IMR-90 (cell line): ENCODE results near the gene RAB3IL1. TPM values are rescaled to one million over a fixed set of nuclear protein-coding genes. Genes with fewer than 3 reads are reported as not detected.

Experiments
- ATAC-seq: fragments of 200-7000 bp; cut with Tn5 transposase; 2 replicates; pipeline ENCODE4 v1.9.1; 2020; ENCODE audit warnings: low read depth, mild to moderate bottlenecking, moderate library complexity
- BruUV-seq: library from RNA; stranded (reverse); fragments of 400-500 nt; replicated peaks from 2 replicates; lab custom pipeline; 2021; lab: Mats Ljungman, UMichigan
- CTCF ChIA-PET: fragments of 300-600 bp; formaldehyde crosslinking; extraction: SDS; loops from one replicate; lab custom pipeline; 2021; ENCODE audit warnings: antibody characterized with exemption; lab: Yijun Ruan, JAX
- POLR2A ChIA-PET: fragments of 300-600 bp; sonication (Branson Sonifier 250); formaldehyde crosslinking; loops from one replicate; lab custom pipeline; 2022; ENCODE audit warnings: antibody characterized with exemption; ENCODE audit not compliant: unreplicated experiment; lab: Charles Lee
- DNase-seq: peaks from one replicate; pipeline ENCODE4 v3.0.0; 2013
- H2AFZ ChIP-seq: replicated peaks from 2 replicates; pipeline ENCODE3; 2013; ENCODE audit warnings: low read length, mild to moderate bottlenecking; ENCODE audit not compliant: poor library complexity
- H2AK5ac ChIP-seq: 2 replicates; pipeline ENCODE4 v1.6.1; 2013; ENCODE audit warnings: low read depth, low read length, inconsistent platforms
- H2AK9ac ChIP-seq: replicated peaks from 2 replicates; pipeline ENCODE3; 2013; ENCODE audit warnings: mild to moderate bottlenecking, low read depth, low read length, moderate library complexity; ENCODE audit not compliant: poor library complexity
- H2BK120ac ChIP-seq: 2 replicates; pipeline ENCODE4 v1.6.1; 2013; ENCODE audit warnings: low read depth, low read length, inconsistent platforms
- H2BK15ac ChIP-seq: 3 replicates; pipeline ENCODE4 v1.6.1; 2013; ENCODE audit warnings: low read depth, low read length, inconsistent platforms
- H2BK20ac ChIP-seq: 2 replicates; pipeline ENCODE4 v1.6.1; 2013; ENCODE audit warnings: low read depth, mild to moderate bottlenecking, inconsistent platforms, low read length, moderate library complexity
- H2BK5ac ChIP-seq: 2 replicates; pipeline ENCODE4 v1.6.1; 2013; ENCODE audit warnings: mild to moderate bottlenecking, low read depth, low read length, inconsistent platforms; ENCODE audit not compliant: poor library complexity, severe bottlenecking
- H3K14ac ChIP-seq: replicated peaks from 2 replicates; pipeline ENCODE4 v1.6.1; 2013; ENCODE audit warnings: low read depth, low read length, inconsistent platforms
- H3K18ac ChIP-seq: 2 replicates; pipeline ENCODE4 v1.6.1; 2013; ENCODE audit warnings: low read depth, low read length, control low read depth
- H3K23ac ChIP-seq: 2 replicates; pipeline ENCODE4 v1.6.1; 2013; ENCODE audit warnings: low read depth, low read length, inconsistent platforms
- H3K27ac ChIP-seq: 2 replicates; pipeline ENCODE4 v1.5.1; 2013; ENCODE audit warnings: mild to moderate bottlenecking, control low read depth, low read length; ENCODE audit not compliant: insufficient read depth
- H3K27me3 ChIP-seq: 2 replicates; pipeline ENCODE4 v1.6.1; 2013; ENCODE audit warnings: low read length; ENCODE audit not compliant: control insufficient read depth, insufficient read depth
- H3K36me3 ChIP-seq: 2 replicates; pipeline ENCODE4 v1.6.1; 2013; ENCODE audit warnings: low read length, mixed read lengths; ENCODE audit not compliant: control insufficient read depth, insufficient read depth
- H3K4ac ChIP-seq: 2 replicates; pipeline ENCODE4 v1.6.1; 2013; ENCODE audit warnings: low read depth, low read length, inconsistent platforms
- H3K4me1 ChIP-seq: 2 replicates; pipeline ENCODE4 v1.6.1; 2013; ENCODE audit warnings: low read length, mixed read lengths; ENCODE audit not compliant: control insufficient read depth, insufficient read depth
- H3K4me2 ChIP-seq: 2 replicates; pipeline ENCODE4 v1.6.1; 2013; ENCODE audit warnings: low read depth, mild to moderate bottlenecking, control low read depth, low read length, moderate library complexity
- H3K4me3 ChIP-seq: 2 replicates; pipeline ENCODE4 v1.5.1; 2013; ENCODE audit warnings: low read depth, mild to moderate bottlenecking, control low read depth, low read length, moderate library complexity; ENCODE audit not compliant: insufficient read depth
- H3K56ac ChIP-seq: 2 replicates; pipeline ENCODE4 v1.6.1; 2013; ENCODE audit warnings: low read length, inconsistent platforms; ENCODE audit not compliant: insufficient read depth; ENCODE audit errors: extremely low read depth
- H3K79me1 ChIP-seq, 2 experiments: 2 replicates each; pipeline ENCODE4 v1.6.1; 2013; ENCODE audit warnings: low read length in 2 of 2, inconsistent platforms in 1 of 2, low read depth in 1 of 2
- H3K9ac ChIP-seq: 2 replicates; pipeline ENCODE4 v1.6.1; 2013; ENCODE audit warnings: low read depth, low read length, control low read depth
- H3K9me1 ChIP-seq: 2 replicates; pipeline ENCODE4 v1.6.1; 2013; ENCODE audit warnings: low read length, inconsistent platforms; ENCODE audit not compliant: insufficient read depth
- H3K9me3 ChIP-seq: 2 replicates; pipeline ENCODE4 v1.6.1; 2013; ENCODE audit warnings: low read length; ENCODE audit not compliant: control insufficient read depth, insufficient read depth
- H4K20me1 ChIP-seq: 2 replicates; pipeline ENCODE4 v1.6.1; 2013; ENCODE audit warnings: low read length, inconsistent platforms; ENCODE audit not compliant: insufficient read depth
- H4K5ac ChIP-seq: 2 replicates; pipeline ENCODE4 v1.6.1; 2013; ENCODE audit warnings: mild to moderate bottlenecking, low read depth, low read length, control low read depth
- H4K8ac ChIP-seq, 2 experiments: 2 replicates each; pipeline ENCODE4 v1.6.1; 2013; ENCODE audit warnings: low read depth in 2 of 2, low read length in 2 of 2, control low read depth in 1 of 2, inconsistent platforms in 1 of 2
- H4K91ac ChIP-seq: 2 replicates; pipeline ENCODE4 v1.6.1; 2013; ENCODE audit warnings: low read depth, low read length, inconsistent platforms; ENCODE audit not compliant: insufficient read depth
- BHLHE40 ChIP-seq: fragments of 150-350 bp; IDR thresholded peaks from 2 replicates; pipeline ENCODE4 v1.6.1; 2016; ENCODE audit warnings: mild to moderate bottlenecking, low read depth, low read length
- CEBPB ChIP-seq: IDR thresholded peaks from 2 replicates; pipeline ENCODE4 v1.6.1; 2012; ENCODE audit warnings: low read depth, low read length, improper control_type of control experiment
- CHD1 ChIP-seq: IDR thresholded peaks from 2 replicates; pipeline ENCODE4 v1.6.1; 2012; ENCODE audit warnings: low read depth, low read length, improper control_type of control experiment
- FOS ChIP-seq: fragments of 150-350 bp; IDR thresholded peaks from 2 replicates; pipeline ENCODE4 v1.6.1; 2016; ENCODE audit warnings: low read depth, low read length
- MAFK ChIP-seq: IDR thresholded peaks from 2 replicates; pipeline ENCODE4 v1.6.1; 2012; ENCODE audit warnings: low read depth, low read length, improper control_type of control experiment
- MAZ ChIP-seq: IDR thresholded peaks from 2 replicates; pipeline ENCODE4 v1.6.1; 2012; ENCODE audit warnings: low read depth, mild to moderate bottlenecking, low read length, improper control_type of control experiment, moderate library complexity, borderline replicate concordance
- MXI1 ChIP-seq: IDR thresholded peaks from 2 replicates; pipeline ENCODE4 v1.6.1; 2012; ENCODE audit warnings: low read depth, mild to moderate bottlenecking, low read length, moderate library complexity, borderline replicate concordance
- NFE2L2 ChIP-seq: fragments of 150-350 bp; IDR thresholded peaks from 2 replicates; pipeline ENCODE4 v1.6.1; 2016; ENCODE audit warnings: low read depth, mild to moderate bottlenecking, low read length
- POLR2A ChIP-seq: IDR thresholded peaks from 2 replicates; pipeline ENCODE4 v1.6.1; 2012; ENCODE audit warnings: mild to moderate bottlenecking, low read depth, low read length
- RAD21 ChIP-seq: IDR thresholded peaks from 2 replicates; pipeline ENCODE4 v1.6.1; 2012; ENCODE audit warnings: low read length, improper control_type of control experiment
- RCOR1 ChIP-seq: IDR thresholded peaks from 2 replicates; pipeline ENCODE4 v1.6.1; 2012; ENCODE audit warnings: mild to moderate bottlenecking, low read length, improper control_type of control experiment; ENCODE audit not compliant: insufficient replicate concordance
- RFX5 ChIP-seq: IDR thresholded peaks from 2 replicates; pipeline ENCODE4 v1.8.0; 2012; ENCODE audit warnings: low read depth, mild to moderate bottlenecking, low read length, moderate library complexity
- SMC3 ChIP-seq: fragments of 150-350 bp; IDR thresholded peaks from 2 replicates; pipeline ENCODE4 v1.6.1; 2016; ENCODE audit warnings: low read depth, mild to moderate bottlenecking, antibody characterized with exemption, low read length, moderate library complexity
- USF2 ChIP-seq: fragments of 150-350 bp; IDR thresholded peaks from 2 replicates; pipeline ENCODE4 v1.6.1; 2017; ENCODE audit warnings: mild to moderate bottlenecking, antibody characterized with exemption, low read length, low read depth
- WGBS, 2 experiments: methylation state at CpG; one replicate each; pipeline versions ENCODE4 v1.1.5 to v1.1.7; 2013; ENCODE audit warnings: missing lambda C conversion rate in 2 of 2; ENCODE audit not compliant: insufficient read length in 1 of 2; ENCODE audit errors: extremely low coverage in 2 of 2; 5-methylcytosine and 5-hydroxymethylcytosine counted together
- dilution Hi-C: fragments of 300-500 bp; cut with HindIII; formaldehyde crosslinking; loops from one replicate; pipeline ENCODE4 v1.14.3; 2018; ENCODE audit warnings: low sequenced_read_pairs; ENCODE audit not compliant: unreplicated experiment
- in situ Hi-C: fragments of 300-500 bp; cut with MboI; formaldehyde crosslinking; loops from 3 replicates; pipeline ENCODE4 v1.14.3; 2019; ENCODE audit warnings: low sequenced_read_pairs, inconsistent platforms, mixed read lengths
- intact Hi-C: fragments of 100-400 bp; cut with micrococcal nuclease; formaldehyde crosslinking; loops from 2 replicates; pipeline ENCODE4 v1.10.0; 2022
- polyA plus RNA-seq, 3 experiments: library from polyadenylated mRNA; depleted of rRNA; stranded (reverse); fragments of >200 nt; gene quantifications; 2 replicates each; pipeline ENCODE4 v1.2.3, GENCODE V29; 2012; ENCODE audit warnings: low replicate concordance in 1 of 3
- total RNA-seq: library from RNA; depleted of rRNA; stranded (reverse); fragments of >200 nt; gene quantifications from 2 replicates; pipeline ENCODE4 v1.2.3, GENCODE V29; 2012
- TF ChIP-seq, protein P1 (sequence below): conservative IDR thresholded peaks from 2 replicates; pipeline ENCODE4 v1.5.1; 2012; ENCODE audit warnings: mild to moderate bottlenecking, low read depth, low read length, improper control_type of control experiment

The RAB3IL1 gene
- total and polyA plus RNA-seq, 2 of the 4 experiments (the other 2 are of a cell fraction) = 0.72 to 1.9 TPM

DNA sequence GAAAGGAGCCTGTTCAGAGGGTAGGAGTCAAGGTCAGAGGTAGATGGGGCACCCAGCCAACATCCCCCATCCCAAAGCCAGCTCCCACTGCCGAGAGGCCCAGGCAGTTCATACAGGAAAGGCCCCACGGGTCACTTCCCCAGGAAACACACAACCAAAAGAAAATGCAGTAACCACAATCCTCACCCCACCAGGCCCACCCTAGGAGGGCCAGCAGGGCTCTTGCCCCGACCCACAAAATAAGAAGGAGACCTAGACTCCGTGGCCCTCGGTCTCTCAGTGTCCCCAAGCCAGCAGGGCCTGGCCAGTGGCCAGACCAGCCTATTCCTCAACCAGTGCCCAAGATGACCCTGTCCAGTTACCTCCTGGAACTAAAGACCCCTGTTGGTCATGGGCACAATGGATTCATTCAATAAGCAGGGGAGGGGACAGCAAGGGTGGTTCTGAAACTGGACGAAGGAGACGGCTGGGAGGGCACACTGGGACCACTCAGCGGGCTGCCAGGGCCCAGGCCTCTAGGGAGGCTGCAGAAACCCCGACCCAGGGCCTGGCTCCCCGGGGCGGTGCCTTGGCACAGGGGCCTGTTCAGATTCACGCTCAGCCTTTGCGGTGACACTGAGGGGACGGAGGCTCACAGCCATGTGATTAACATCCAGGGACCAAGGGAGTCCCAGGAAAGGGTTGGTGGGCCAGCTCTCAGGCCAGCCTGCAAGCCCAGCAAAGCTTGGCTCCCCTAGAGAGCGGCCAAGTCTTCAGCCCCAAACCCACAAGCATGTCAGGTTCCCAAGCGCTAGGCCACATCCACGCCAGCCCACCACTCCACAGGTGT lies 5.5 kb downstream of the RAB3IL1 start:
- Histone ChIP-seq H3K9me3 (no peaks in the 10 kb centered on the region), H2AK5ac (no peak overlapping the region), H3K4me3 (no peak overlapping the region), H3K14ac (no peak overlapping the region), H2BK120ac (no peak overlapping the region), H2AK9ac (peak overlapping the region; percentile 50), H4K20me1 (peaks cover 3% of the 10 kb centered on the region; the same call in 1 of the 2 replicates), H4K91ac (no peak overlapping the region), H3K4me1 (no peaks in the 10 kb centered on the region), H4K5ac (no peak overlapping the region), H3K79me1 (0 out of 4 replicates have a peak, but pooled peaks cover 0 to 3% of the 10 kb centered on the region in 2 experiments), H3K27me3 (peaks cover 2% of the 10 kb centered on the region; the same call in 1 of the 2 replicates), H3K4ac (no peak overlapping the region), H2BK15ac (no peak overlapping the region), H3K23ac (no peak overlapping the region), H2BK5ac (no peak overlapping the region), H3K9ac (no peak overlapping the region), H3K18ac (no peak overlapping the region), H3K27ac (no peak overlapping the region), H2AFZ (no peak overlapping the region), H3K4me2 (no peak overlapping the region), H3K56ac (no peak overlapping the region), H3K9me1 (0 out of 2 replicates have a peak, but pooled peaks cover 4% of the 10 kb centered on the region), H4K8ac (no peak overlapping the region), H2BK20ac (no peak overlapping the region), H3K36me3 (no peaks in the 10 kb centered on the region)
- intact Hi-C loops (no loop called here), in situ Hi-C loops (no loop called here), dilution Hi-C loops (no loop called here)
- DNase-seq (no peak), ATAC-seq (no peak)
- no TSS peak for BruUV-seq
- POLR2A ChIA-PET = no interaction called here
- 92% methylated on average over 7 of the region's 17 CpGs; no CpG with 5 or more reads in 1 of the 2 experiments for WGBS, 2 experiments
- CTCF ChIA-PET = no interaction called here
- TF ChIP-seq RFX5 = no peak
- TF ChIP-seq POLR2A = no peak
- no peak for TF ChIP-seq NFE2L2
- no peak for TF ChIP-seq RAD21
- TF ChIP-seq CEBPB = no peak
- TF ChIP-seq SMC3 = no peak
- TF ChIP-seq RCOR1 = no peak
- TF ChIP-seq CHD1 = no peak
- no peak for TF ChIP-seq FOS
- TF ChIP-seq BHLHE40 = no peak
- TF ChIP-seq USF2 = no peak
- TF ChIP-seq, protein P1, sequence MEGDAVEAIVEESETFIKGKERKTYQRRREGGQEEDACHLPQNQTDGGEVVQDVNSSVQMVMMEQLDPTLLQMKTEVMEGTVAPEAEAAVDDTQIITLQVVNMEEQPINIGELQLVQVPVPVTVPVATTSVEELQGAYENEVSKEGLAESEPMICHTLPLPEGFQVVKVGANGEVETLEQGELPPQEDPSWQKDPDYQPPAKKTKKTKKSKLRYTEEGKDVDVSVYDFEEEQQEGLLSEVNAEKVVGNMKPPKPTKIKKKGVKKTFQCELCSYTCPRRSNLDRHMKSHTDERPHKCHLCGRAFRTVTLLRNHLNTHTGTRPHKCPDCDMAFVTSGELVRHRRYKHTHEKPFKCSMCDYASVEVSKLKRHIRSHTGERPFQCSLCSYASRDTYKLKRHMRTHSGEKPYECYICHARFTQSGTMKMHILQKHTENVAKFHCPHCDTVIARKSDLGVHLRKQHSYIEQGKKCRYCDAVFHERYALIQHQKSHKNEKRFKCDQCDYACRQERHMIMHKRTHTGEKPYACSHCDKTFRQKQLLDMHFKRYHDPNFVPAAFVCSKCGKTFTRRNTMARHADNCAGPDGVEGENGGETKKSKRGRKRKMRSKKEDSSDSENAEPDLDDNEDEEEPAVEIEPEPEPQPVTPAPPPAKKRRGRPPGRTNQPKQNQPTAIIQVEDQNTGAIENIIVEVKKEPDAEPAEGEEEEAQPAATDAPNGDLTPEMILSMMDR = no peak
- TF ChIP-seq MAFK = no peak
- no peak for TF ChIP-seq MAZ
- no peak for TF ChIP-seq MXI1
